NCI-H1930 (cell line): ENCODE results near the gene SIK2.
"Not testable (repeated sequence)": the region's sequence is repeated elsewhere in the genome, so short reads cannot be mapped to it uniquely, and the experiment has no call there.

Experiments used
- DNase-seq, 2 experiments: peaks; one replicate each; lab custom pipeline; 2025; lab: John Stamatoyannopoulos, UW

Gene SIK2

GRCh38 chr11:111699579-111700156 is 97.4 kb downstream of the SIK2 start:
- no peak for DNase-seq

GRCh38 chr11:111700162-111700561 is 97.9 kb downstream of the SIK2 start:
- DNase-seq, result no peak

DNA sequence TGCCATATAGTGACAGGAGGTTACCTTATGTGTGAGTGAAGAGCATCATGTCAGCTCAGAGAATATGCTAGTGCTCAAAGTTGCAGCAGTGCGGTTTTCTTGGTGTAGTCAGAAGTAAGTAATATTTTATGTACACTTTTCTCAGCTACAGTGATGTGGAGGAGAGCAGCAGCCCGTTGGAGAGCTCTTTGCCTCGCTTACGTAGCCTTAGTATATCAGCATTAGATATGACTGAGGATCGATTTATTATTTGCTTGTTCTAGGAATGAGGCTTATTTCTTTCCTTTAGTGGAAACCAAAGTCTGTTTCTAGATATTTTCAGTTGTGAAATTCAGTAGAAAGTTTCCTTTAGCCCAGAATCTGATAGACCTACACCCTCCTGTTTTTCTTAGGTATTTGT is 100.4 kb downstream of the SIK2 start:
- no peak for DNase-seq

DNA sequence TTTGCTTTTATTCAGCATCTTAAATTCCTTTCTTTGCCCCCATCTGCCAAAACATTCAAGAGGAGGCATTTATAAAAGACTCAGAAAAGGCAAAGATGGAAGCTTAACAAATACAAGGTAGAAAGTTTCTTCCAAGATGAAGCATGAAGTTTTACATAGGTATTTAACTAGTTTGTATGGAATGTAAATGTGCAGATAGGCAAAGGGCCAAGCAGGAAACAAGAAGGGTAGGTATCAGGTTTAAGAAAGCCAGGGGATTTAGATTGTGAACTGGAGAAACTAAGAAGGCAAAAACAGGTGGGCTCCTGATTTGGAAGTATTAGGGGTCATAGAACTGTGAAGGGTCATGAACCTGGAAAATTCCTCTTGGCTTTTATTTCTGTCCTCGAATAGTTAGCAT is 101.3 kb downstream of the SIK2 start:
- DNase-seq, result no peak

DNA sequence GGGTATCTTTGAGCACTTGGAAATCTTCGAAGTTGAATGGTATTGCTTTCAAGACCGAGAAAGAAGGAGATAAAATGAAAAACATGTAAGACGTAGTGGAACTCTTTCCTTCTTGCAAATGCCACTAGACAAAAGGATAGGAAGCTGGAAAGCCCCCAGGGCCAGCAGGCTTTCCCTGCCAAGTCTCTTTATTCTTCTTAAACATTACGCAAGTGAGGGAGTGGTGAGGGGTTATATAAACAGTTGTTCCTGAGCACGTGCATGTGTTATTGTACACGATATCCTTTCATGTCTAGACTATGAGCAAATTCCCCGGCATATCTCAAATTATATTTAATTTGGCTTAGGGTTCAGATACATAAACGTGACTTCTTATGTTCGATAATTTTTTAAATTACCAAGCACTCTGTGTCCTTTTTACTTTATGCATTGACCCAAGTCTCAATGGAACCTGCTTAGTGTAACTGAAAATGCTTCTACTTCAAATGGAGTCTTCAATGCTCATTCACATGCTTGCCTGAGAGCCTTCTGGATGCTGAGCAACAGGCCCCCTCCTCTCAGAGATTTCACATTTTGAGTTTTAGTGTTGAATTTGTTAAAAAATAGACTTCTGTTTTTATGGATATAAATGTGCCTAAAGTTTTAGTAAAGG is 104.9 kb downstream of the SIK2 start:
- no peak for DNase-seq

GRCh38 chr11:111707691-111708067 is 105.4 kb downstream of the SIK2 start:
- no peak for DNase-seq

DNA sequence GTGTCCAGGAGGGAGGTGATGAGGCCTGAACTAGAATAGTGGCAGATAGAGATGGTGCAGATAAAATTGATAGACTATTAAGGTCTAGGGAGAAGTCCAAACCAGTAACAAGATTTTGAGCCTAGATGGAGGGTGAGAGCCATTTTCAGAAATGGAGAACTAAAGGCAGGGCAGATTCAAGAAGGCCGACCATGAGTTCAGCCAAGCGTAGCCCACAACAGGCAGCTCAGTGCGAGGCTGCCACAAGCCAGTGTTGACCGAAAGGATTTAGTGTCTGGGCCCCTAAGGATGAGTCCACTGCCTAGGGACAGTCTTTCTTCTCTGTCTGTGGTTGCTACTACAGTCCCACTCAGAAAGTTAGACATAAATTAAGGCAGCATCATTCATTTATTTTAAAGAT is 112.3 kb downstream of the SIK2 start:
- DNase-seq, result no peak

DNA sequence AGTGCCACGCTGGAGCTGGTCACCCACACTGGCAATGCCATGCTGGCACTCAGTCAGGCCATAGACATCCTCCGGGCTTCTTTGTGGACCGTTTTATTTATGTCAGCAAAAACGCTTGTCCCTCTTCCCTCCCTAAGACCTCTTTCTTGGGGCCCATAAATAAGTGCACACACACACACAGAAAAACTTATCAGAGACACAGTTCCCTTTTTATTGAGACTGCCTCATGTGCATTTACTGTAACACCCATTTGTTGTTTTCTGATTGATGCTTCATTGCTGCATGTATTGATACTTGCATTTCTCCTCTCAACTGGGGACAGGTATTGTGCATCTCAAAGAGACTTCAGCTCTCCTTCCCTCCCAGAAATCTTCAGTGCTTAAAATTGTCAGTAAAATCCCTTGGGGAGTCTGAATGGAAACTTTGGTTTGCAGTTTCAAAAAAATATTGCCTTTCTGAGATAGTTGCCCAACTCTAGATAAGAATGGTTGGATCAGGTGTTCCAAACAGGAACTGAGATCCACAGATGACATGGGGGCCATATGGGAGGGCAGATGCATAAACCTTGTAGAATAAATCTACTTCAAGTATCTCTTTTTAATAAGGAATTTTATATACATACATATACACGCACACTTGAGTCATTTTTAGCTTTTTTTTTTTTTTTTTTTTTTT is 113.0 kb downstream of the SIK2 start:
- no peak for DNase-seq

GRCh38 chr11:111717660-111718059 is 115.4 kb downstream of the SIK2 start:
- not testable (repeated sequence) for DNase-seq

- no peak for DNase-seq
Observed at GRCh38 chr11:111718436-111718835, 116.2 kb downstream of the SIK2 start.

- no peak for DNase-seq
Observed at GRCh38 chr11:111718859-111719258, 116.6 kb downstream of the SIK2 start.

- no peak for DNase-seq
Observed at GRCh38 chr11:111719379-111719778, 117.1 kb downstream of the SIK2 start.

GRCh38 chr11:111720801-111721494 is 118.7 kb downstream of the SIK2 start:
- no peak for DNase-seq

DNA sequence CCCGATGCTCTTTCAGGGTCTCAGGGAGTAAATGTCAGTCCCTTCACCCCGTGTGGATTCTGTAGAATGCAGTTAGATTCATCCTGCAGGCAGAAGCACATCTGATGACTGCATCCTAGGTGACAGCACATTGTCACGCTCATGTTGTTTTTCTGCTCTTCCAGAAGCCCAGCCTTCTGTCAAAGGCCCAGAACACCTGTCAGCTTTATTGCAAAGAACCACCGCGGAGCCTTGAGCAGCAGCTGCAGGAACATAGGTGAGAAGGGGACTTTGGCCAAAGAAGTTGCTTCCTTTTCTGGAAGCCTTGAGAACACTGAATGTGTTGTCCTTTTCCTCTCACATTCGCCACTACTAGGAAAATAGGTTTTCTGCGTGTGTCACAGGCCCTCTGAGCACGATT is 120.3 kb downstream of the SIK2 start:
- DNase-seq, result no peak

DNA sequence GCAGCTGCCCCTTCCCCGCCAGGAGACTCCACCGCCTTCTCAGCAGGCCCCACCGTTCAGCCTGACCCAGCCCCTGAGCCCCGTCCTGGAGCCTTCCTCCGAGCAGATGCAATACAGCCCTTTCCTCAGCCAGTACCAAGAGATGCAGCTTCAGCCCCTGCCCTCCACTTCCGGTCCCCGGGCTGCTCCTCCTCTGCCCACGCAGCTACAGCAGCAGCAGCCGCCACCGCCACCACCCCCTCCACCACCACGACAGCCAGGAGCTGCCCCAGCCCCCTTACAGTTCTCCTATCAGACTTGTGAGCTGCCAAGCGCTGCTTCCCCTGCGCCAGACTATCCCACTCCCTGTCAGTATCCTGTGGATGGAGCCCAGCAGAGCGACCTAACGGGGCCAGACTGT is 121.3 kb downstream of the SIK2 start:
- no peak for DNase-seq

DNA sequence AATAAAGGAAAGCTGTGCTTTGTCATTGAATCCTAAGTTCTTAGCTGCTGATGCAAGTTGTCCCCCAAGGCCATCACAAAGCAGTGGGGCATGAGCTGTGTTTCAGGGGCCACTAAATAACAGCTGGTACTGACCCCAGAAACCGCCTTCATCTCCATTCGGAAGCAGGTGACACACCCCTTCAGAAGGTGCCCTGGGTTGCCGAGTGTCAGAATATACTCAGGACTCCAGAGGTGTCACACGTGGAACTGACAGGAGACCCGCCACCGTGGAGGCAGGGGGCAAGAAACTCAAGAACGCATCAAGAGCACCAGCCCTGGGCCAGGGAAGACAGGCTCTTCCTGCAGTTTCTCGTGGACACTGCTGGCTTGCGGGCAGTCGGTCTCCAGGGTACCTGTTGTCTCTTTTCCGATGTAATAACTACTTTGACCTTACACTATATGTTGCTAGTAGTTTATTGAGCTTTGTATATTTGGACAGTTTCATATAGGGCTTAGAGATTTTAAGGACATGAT is 122.4 kb downstream of the SIK2 start:
- DNase-seq, result no peak

GRCh38 chr11:111725621-111726020 is 123.4 kb downstream of the SIK2 start:
- no peak for DNase-seq

- no peak for DNase-seq
Observed at GRCh38 chr11:111726301-111726713, 124.1 kb downstream of the SIK2 start.

DNA sequence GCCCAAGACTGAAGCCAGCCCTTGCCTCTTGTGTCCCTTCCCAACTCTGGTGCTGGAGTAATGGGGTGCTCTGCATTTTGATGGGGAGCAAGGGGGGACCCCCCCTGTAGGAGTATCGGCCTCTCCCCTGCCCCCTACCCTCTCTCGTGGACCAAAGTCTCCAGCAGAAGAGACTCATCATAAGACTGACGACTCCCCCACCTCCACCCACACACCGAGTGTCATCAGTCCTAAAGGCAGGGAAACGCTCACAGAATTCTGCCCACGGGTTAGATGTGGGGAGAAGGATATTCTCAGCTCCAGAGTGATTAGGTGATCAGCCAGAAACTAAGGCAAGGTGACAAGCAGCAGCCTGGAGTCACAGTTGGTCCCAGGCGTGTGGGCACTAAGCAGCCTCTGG is 125.2 kb downstream of the SIK2 start:
- DNase-seq, result no peak

GRCh38 chr11:111729071-111729830 is 127.0 kb downstream of the SIK2 start:
- peak; percentile 3 to 5 for DNase-seq

DNA sequence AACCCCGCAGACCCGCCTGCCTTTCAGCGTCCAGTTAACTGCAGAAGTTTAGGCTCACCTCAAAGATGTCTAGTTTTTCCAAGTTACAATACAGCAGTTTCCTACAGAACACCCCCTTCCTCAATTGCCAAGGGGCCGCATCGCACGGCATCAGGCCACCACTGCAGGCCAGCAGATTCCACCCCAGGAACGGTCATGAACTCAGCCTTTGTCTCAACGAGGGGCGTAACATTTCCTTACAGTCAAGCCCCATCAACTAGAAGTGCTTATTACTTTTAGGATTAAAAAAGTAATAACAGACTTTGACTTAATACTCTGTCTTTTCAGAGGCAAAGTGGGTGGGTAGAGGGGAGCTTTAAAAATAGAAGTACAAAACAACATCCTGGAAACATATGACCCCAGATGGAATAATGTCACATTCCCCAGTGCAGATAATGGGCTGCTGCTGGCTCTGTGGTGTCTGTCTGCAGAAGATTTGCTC is 127.6 kb downstream of the SIK2 start:
- DNase-seq, result no peak
